Measurements from ENCODE around the gene MEN1.

MEN1 gene

GRCh38 chr11:64765291-64765850 is 45.0 kb downstream of the MEN1 start (continued):
- no peak for TF ChIP-seq SP3 (tag by site-specific recombination; IDR thresholded peaks at IDR 0.05)
- TF ChIP-seq ZNF394 (tag by site-specific recombination; IDR thresholded peaks at IDR 0.05; ENCODE audit: borderline replicate concordance) = no peak
- TF ChIP-seq PBX3 (CRISPR knock-in tag; IDR thresholded peaks at IDR 0.05) = no peak

GRCh38 chr11:64764753-64765152 is 45.6 kb downstream of the MEN1 start:
- POLR2A ChIA-PET = interaction anchor here (2.9 to 5.8 kb wide), 2 partner anchors 12 to 14 kb away, joined by 16 to 42 read pairs; partner anchors contain the start of gene SF1
- H3K4me1 ChIP-seq (ENCODE audit: control insufficient read depth, insufficient read depth, low read length) = peaks cover 7% of the 10 kb centered on the region
- H3K9me3 ChIP-seq (ENCODE audit: control insufficient read depth, insufficient read depth, low read depth, low read length) = no peaks in the 10 kb centered on the region
- H3K27ac ChIP-seq (ENCODE audit: extremely low read depth, low read depth, low read length) = peak overlapping the region; percentile 18; the same call in 1 of the 2 replicates
- H3K4me3 ChIP-seq (ENCODE audit: low read depth, low read length) = no peak overlapping the region
- TF ChIP-seq ZNF112 (tag by site-specific recombination; IDR thresholded peaks at IDR 0.05) (no peak), PRDM2 (tag by site-specific recombination; IDR thresholded peaks at IDR 0.05; ENCODE audit: borderline replicate concordance) (no peak), ZNF521 (tag by site-specific recombination; IDR thresholded peaks at IDR 0.05) (no peak), ZNF785 (tag by site-specific recombination; IDR thresholded peaks at IDR 0.05) (no peak), ZBTB8A (tag by site-specific recombination; IDR thresholded peaks at IDR 0.05) (no peak), SP3 (tag by site-specific recombination; IDR thresholded peaks at IDR 0.05) (no peak), ZBTB49 (tag by site-specific recombination; IDR thresholded peaks at IDR 0.05; ENCODE audit: low read depth) (no peak), ZNF571 (tag by site-specific recombination; IDR thresholded peaks at IDR 0.05) (no peak), ZNF837 (tag by site-specific recombination; IDR thresholded peaks at IDR 0.05) (no peak), ZNF133 (tag by site-specific recombination; IDR thresholded peaks at IDR 0.05) (no peak), ZNF341 (tag by site-specific recombination; IDR thresholded peaks at IDR 0.05; ENCODE audit: low read depth) (no peak), SETDB1 (IDR thresholded peaks at IDR 0.05; ENCODE audit: insufficient read length, low read length) (no peak), BCL6B (tag by site-specific recombination; IDR thresholded peaks at IDR 0.05) (no peak), ZFHX2 (tag by site-specific recombination; conservative IDR thresholded peaks at IDR 0.05) (no peak), ZNF677 (tag by site-specific recombination; IDR thresholded peaks at IDR 0.05) (no peak), ZNF423 (tag by site-specific recombination; IDR thresholded peaks at IDR 0.05) (no peak), ZNF561 (tag by site-specific recombination; IDR thresholded peaks at IDR 0.05; ENCODE audit: borderline replicate concordance) (no peak), YY2 (tag by site-specific recombination; IDR thresholded peaks at IDR 0.05) (no peak), KLF8 (tag by site-specific recombination; IDR thresholded peaks at IDR 0.05) (no peak)
- H3K36me3 ChIP-seq (ENCODE audit: control insufficient read depth in 2 of 2, insufficient read depth in 1 of 2, low read length in 2 of 2) = peaks cover 0 to 79% of the 10 kb centered on the region in 2 experiments; a peak in 2 of 3 replicates
- CTCF ChIA-PET = interaction anchor here (0.7 to 4.0 kb wide), 4 partner anchors 9 to 128 kb away, joined by 3 to 22 read pairs (median 4); partner anchors contain the start of gene RASGRP2

All from HEK293 (cell line).